Subcutaneous adipose tissue (tissue), 4 donors: Measurements from ENCODE around the gene EPHB2. TPM values are rescaled to one million over a fixed set of nuclear protein-coding genes. Genes with fewer than 3 reads are reported as not detected.

Experiments
- CTCF ChIP-seq: fragments of 450-650 bp; IDR thresholded peaks from one replicate; pipeline ENCODE4 v1.5.1; 2016; ENCODE audit warnings: low read depth, mild to moderate bottlenecking, control low read depth, antibody characterized with exemption, moderate library complexity
- total RNA-seq, 4 donors: library from RNA; depleted of rRNA; stranded (reverse); fragments of >200 nt; gene quantifications; one replicate each; pipeline ENCODE4 v1.1.0, GENCODE V29; 2016

The EPHB2 gene
- total RNA-seq, 4 donors from 2014 or later, result 1.6 to 9.2 (median 5.1) TPM

GRCh38 chr1:22869325-22869724 is 158.7 kb downstream of the EPHB2 start:
- TF ChIP-seq CTCF, result no peak

- no peak for TF ChIP-seq CTCF
Measured at GRCh38 chr1:22870201-22870871, 159.7 kb downstream of the EPHB2 start.

GRCh38 chr1:22872981-22873664 is 162.5 kb downstream of the EPHB2 start:
- TF ChIP-seq CTCF, result no peak

- TF ChIP-seq CTCF, result no peak
Measured at GRCh38 chr1:22874785-22875184, 164.1 kb downstream of the EPHB2 start.

- no peak for TF ChIP-seq CTCF
Measured at GRCh38 chr1:22875241-22875640, 164.6 kb downstream of the EPHB2 start.

- TF ChIP-seq CTCF, result no peak
Measured at GRCh38 chr1:22875841-22876240, 165.2 kb downstream of the EPHB2 start.

- TF ChIP-seq CTCF, result no peak
Measured at GRCh38 chr1:22876359-22877111, 165.9 kb downstream of the EPHB2 start.
